GM18520 (cell line): ENCODE measurements around the gene KDELR1.
A peak's percentile ranks its signal among the peaks of the same experiment; 100 is the strongest.
"Not testable (repeated sequence)": the region's sequence is repeated elsewhere in the genome, so short reads cannot be mapped to it uniquely, and the experiment has no call there.

Experiments used
- ATAC-seq: cut with Tn5 transposase; IDR thresholded peaks from one replicate; pipeline ENCODE4 v1.9.1; 2021; ENCODE audit not compliant: unreplicated experiment

The KDELR1 gene

GRCh38 chr19:48371771-48372170, 19.6 kb downstream of the KDELR1 start:
- ATAC-seq, result not testable (repeated sequence)

DNA sequence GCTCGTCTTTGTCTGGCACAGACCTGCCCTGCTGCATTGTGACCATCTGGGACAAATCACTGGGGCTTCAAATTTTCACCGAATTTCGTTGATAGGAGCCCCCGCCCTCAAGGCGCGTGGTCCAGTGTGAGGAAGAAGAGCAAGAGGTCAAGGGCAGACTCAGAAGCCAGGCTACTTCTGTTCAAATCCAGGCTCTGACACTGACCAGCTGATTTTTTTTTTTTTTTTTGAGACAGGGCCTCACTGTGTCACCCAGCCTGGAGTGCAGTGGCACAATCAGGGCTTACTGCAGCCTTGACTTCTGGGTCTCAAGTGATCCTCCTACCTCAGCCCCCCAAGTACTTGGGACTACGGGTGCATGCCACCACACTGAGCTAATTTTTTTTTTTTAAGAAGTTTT, 20.0 kb downstream of the KDELR1 start:
- ATAC-seq, result no peak

GRCh38 chr19:48370955-48371354, 20.4 kb downstream of the KDELR1 start:
- ATAC-seq, result no peak

DNA sequence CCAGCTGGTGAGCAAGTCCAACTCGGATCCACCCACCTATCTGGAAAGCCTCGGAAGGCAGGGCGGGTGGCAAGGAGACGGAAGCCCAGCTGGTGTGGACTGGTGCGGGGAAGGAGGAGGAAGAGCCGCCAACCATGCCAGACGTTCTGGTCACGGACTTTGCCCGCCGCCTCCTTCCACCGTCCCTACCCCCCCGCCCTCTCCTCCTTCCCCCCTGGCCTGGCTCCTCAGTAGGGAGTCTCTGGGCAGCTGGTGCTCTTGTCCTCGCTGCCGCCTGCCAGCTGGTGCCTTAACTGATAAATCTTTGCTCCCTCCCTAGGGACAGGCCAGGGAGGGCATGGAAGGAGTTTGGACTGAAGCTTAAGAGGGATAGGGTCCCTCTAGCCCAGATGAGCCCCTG, 22.4 kb downstream of the KDELR1 start:
- ATAC-seq, result no peak

- no peak for ATAC-seq
Measured at GRCh38 chr19:48367855-48368254, 23.5 kb downstream of the KDELR1 start.

- no peak for ATAC-seq
Measured at GRCh38 chr19:48365602-48366001, 25.7 kb downstream of the KDELR1 start.

DNA sequence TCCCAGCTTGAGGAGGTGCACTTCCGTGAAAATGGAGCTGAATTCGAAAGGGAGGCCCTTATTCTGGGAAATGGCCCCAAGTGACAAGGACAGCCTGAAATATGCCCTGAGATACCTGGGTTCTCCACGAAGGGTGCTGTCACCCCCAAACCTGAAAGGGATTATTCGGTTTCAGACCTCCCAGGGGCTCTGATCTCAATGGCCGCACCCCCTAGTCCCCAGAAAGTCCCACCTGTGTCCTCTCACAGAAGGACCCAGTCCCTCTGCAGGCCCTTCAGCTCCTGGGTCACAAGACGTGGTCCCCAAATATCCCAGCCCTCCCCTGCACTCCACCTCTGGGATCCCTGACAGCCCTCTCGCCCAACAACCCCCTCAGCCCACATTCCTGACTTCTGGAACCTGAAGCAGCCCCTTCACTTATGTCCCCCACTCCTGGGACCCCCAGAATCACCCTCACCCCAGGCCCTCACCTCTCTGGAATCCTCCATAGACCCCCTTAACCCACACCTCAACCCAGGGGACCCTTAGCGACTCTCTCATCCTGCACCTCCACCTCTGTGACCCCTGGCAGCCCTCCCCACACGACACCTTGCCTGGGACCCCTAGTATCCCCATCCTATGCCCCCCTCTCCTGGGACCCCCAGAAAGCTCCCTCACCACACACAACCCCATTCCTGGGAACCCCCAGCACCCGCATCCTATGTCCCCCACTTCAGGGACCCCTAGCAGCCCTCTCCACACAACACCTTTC, 26.6 kb downstream of the KDELR1 start:
- ATAC-seq, result no peak

DNA sequence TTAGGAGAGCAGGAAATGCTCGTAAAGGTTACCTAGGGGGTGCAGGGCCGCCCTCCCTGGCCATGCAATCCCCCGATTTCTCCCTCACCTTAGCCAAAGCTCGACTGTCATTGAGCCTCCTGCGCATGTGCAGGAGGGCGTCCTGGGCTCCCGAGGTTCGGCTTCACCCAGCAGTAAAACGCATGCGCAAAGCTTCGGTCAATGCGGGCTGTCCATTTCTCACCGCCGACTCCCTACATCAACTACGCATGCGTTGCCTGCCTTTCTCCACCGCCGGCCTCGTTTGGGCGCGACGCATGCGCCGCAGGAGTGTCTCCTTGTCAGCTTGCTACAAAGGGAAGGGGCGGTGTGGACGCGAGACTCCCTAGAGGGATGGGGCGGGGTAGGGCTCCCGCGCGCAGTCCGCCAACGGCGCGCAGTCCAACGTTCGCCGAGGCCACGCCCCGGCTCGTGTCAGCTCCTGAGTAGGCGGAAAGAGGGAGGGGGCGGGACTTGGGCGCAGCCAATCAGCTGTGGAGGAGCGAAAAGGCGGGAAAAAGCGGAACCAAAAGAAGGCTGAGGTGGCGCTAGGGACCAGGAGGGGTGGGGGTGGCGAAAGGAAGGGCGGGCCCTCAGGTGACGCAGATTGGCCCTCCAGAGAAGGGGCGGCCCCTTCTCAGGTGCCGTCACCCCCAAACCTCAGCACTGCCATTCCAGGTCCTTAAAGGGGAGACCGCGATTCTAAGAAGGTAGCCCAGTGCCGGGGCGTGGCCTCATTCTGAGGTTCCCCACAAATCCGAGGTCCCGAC, 27.3 kb downstream of the KDELR1 start, which contains the start of the genes SYNGR4 and TMEM143:
TSS of gene SYNGR4 (plus strand) at position 558 of the 788 bp plus-strand sequence. CDS start 1,476 bp downstream, outside the sequence.
TSS of gene TMEM143 (minus strand) at position 131 of the 788 bp plus-strand sequence. CDS start at position 111, 20 bp downstream.
- ATAC-seq, result peak; percentile 81

DNA sequence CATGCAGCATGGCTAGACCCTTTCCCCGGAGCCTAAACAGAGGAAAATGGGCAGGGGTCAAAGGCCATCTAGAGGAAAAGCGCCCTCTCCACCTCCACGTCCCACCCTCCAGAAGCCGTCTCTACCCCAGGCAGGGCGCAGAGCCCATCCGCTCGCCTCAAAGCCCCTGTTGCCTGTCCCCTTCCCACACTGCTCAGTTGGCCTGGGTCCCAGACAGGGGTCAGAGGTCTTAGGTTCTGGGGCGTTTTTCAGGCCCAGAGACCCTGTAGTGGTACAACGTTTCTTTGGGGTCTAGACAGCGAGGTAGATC, 27.9 kb downstream of the KDELR1 start:
- no peak for ATAC-seq

DNA sequence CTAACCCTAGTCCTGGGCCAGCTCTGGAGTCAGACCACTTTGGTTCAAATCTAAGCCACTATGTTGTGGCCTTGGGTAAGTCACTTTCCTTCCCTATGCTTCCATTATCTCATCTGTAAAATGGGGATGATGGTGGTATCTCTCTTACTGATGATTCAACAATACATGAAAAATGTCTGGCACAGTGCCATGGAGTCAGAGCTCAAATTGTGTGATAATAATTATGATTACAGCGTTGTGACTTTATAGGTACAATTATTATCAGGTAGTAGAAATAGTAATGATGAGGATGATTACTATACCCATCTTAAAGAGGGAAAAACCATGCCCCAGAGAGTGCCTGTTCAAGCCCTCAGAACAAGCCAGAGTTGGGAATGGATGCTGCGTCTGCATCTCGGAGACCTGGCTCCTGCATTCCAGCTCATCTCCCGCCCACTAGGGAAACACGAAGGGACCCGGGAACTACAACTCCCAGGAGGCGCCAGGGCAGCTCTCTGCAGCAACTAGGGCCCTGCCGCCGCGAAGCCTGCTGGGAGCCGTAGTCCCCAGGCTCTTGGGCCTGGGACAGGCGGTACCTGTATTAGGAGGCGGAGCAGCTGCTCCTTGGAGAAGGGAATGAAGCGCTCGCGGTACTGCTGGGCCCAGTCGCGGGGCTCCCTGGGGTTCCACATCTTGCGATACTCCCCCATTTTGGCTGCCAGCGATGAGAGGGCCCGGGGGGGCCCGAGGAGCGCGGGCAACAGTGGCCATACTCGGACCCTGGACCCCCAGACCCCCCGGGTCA, 28.4 kb downstream of the KDELR1 start:
- ATAC-seq, result peak; percentile 43

DNA sequence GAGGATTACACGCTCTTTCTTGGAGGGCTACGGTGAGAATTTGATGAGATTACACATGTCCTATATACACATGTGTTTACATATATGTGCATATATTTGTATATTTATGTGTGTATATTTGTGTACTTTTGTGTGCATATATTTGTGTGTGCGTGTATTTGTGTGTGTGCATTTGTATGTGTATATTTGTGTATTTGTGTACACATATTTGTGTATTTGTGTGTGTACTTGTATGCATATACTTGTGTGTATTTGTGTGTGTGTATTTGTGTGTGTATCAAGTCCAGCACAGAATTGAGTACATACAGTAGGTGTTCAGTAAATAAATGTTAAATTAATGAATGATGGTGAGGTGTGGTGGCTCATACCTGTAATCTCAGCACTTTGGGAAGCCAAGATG, 29.4 kb downstream of the KDELR1 start:
- ATAC-seq, result no peak

- ATAC-seq, result no peak
Measured at GRCh38 chr19:48359123-48359522, 32.2 kb downstream of the KDELR1 start.

DNA sequence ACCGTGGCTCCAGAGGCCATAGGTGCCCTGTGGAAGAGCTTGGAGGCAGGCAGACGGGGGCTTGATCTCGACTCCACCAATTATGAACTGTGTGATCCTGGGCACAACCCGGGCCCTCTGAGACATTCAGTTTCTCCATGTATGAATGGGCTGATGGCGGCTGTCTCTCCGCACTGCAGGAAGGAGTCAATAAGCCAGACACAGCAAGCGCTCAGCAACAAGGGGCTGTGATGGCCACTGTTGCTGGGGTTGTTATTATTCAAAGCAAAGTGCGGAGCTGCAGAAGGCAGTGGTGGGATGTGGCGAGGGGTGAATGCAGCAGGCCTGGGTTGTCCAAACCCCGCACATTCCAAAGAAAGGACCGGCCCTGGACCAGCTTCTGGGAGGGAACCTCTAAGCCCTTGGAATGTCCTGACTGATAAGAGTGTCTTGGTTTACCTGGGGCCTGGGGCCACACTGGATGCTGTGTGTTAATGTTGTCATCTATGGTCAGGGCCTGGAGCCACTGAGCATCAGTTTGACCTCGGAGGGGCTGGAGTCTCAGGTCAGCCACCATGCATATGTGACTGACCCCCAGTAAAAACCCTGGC, 35.9 kb downstream of the KDELR1 start:
- no peak for ATAC-seq

GRCh38 chr19:48354332-48354992, 36.9 kb downstream of the KDELR1 start:
- no peak for ATAC-seq

DNA sequence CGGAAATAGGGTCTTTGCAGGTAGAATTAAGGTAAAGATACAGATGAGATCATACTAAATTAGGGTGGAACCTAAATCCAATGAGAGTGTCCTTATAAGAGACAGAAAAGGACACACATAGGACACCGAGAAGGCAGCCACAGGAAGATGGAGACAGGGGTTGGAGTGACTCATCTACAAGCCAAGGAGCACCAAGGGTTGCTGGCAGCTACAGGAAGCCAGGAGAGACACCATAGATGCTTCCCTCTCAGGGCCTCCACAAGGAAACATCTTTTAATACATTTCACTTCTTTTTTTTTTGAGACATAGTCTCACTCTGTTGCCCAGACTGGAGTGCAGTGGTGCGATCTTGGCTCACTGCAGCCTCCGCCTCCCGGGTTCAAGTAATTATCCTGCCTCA, 37.7 kb downstream of the KDELR1 start:
- ATAC-seq, result no peak

DNA sequence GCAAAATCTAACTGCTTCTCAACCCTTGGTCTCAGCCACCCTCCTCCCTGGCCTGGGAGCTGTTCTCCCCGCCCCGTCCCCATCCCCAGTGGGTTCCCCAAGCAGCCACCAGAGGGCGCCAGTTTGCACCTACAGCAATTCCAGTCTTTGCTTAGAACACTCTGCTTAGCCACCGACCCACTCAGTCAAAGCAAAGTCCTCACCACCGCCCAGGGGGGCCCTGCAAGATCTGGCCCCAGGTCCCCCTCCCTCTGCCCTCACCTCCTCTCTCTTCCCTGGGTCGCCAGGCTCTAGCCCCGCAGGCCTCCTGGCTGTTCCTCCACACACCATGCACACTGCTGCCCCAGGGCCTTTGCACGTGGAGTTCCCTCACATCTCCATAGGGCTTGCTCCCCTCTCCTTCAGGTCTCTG, 40.0 kb downstream of the KDELR1 start:
- no peak for ATAC-seq

DNA sequence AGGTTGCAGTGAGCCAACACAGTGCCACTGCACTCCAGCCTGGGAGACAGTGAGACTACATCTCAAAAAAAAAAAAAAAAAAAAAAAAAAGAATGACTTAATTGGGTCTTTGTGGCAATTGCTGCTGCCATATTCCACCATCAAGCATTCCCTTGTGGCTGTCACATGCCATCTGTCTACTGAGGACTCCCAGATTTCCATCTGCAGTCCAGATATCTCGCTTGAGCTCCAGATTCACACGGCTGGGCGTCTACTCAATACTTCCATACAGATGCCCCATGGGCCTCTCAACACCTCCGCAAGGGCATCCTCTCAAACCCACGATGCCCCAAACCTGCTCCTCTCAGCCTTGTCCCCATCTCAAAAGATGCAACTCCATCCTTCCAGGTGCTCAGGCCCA, 40.5 kb downstream of the KDELR1 start:
- ATAC-seq, result no peak

- ATAC-seq, result no peak
Measured at GRCh38 chr19:48348737-48349136, 42.6 kb downstream of the KDELR1 start.

DNA sequence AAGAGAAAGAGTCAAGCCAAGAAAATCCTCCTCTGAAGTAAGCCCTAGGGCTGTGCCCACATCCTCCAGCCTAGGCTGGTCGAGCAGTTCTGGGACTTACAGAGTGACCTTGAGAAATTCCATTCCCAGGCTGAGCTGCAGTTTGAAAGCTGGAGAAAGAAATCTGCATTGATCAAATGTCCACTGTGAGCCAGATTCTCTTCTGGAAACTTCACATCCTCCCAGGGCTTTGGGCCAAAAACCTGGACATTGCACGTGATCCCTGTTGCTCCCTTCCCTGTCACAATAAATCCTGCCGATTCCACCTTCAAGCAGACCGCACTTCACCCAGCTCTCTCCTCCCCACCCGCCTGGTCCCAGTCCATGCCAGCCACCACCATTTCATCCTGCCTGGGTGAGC, 43.3 kb downstream of the KDELR1 start:
- no peak for ATAC-seq

DNA sequence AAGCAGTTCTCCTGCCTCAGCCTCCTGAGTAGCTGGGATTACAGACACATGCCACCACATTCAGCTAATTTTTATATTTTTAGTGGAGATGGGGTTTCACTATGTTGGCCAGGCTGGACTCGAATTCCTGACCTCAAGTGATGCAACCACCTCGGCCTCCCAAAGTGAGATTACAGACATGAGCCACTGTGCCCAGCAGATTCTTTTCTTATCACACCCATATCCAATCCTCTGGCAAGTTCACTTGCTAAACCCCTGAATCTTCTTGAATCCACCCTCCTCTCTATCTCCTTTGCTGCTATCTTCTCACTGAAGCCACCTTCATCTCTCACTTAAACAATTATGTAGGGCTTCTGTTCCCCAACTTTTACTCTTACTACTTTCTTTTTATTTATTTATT, 45.2 kb downstream of the KDELR1 start:
- ATAC-seq, result no peak

- ATAC-seq, result no peak
Measured at GRCh38 chr19:48344892-48345291, 46.5 kb downstream of the KDELR1 start.
